AG04450 (cell line): ENCODE data around the gene ASB18. TPM values are rescaled to one million over a fixed set of nuclear protein-coding genes. Genes with fewer than 3 reads are reported as not detected.

Experiments
- CTCF ChIA-PET: fragments of 300-600, 350-600 bp; formaldehyde crosslinking; extraction: SDS; loops from one replicate; lab custom pipeline; 2022; ENCODE audit warnings: antibody characterized with exemption, inconsistent platforms; lab: Charles Lee
- POLR2A ChIA-PET: fragments of 350-600 bp; formaldehyde crosslinking; extraction: SDS; loops from one replicate; lab custom pipeline; 2021; ENCODE audit warnings: antibody characterized with exemption, inconsistent platforms; lab: Yijun Ruan, JAX
- DNase-seq: peaks from one replicate; pipeline ENCODE4 v3.0.0-alpha.2; 2011; ENCODE audit warnings: low read depth, low spot score
- H3K27ac ChIP-seq: one replicate; pipeline ENCODE4 v1.5.1; 2012; ENCODE audit warnings: low read depth, low read length, control low read depth
- H3K27me3 ChIP-seq: one replicate; pipeline ENCODE4 v1.6.0; 2012; ENCODE audit warnings: low read length; ENCODE audit not compliant: control insufficient read depth, insufficient read depth
- H3K4me3 ChIP-seq: 2 replicates; pipeline ENCODE4 v1.5.1; 2011; ENCODE audit warnings: mild to moderate bottlenecking, low read depth, low read length, control low read depth
- H3K9me3 ChIP-seq: 2 replicates; pipeline ENCODE4 v1.5.1; 2012; ENCODE audit warnings: low read length; ENCODE audit not compliant: control insufficient read depth, insufficient read depth
- CTCF ChIP-seq: IDR thresholded peaks from 2 replicates; pipeline ENCODE4 v1.5.1; 2011; ENCODE audit warnings: low read depth, low read length, control low read depth, inconsistent platforms
- polyA minus RNA-seq: library from RNA; depleted of rRNA, polyadenylated mRNA; stranded (reverse); fragments of >200 nt; gene quantifications from 2 replicates; pipeline ENCODE4 v1.2.3, GENCODE V29; 2011; rRNA and poly(A)+ RNA removed
- polyA plus RNA-seq: library from polyadenylated mRNA; depleted of rRNA; stranded (reverse); fragments of >200 nt; gene quantifications from 2 replicates; pipeline ENCODE4 v1.2.3, GENCODE V29; 2011; rRNA removed

ASB18 gene
- polyA plus RNA-seq (not detected in 2 replicates), polyA minus RNA-seq (not detected in 2 replicates)

GRCh38 chr2:236264256-236264655 lies at the start of gene ASB18:
Gene ASB18 (minus strand): TSS chr2:236264406. CDS start chr2:236264345, 61 bp downstream.
- Histone ChIP-seq H3K27ac (no peak within 1 kb of the TSS), H3K4me3 (no peak within 1 kb of the TSS), H3K27me3 (no peaks in the 10 kb centered on the region), H3K9me3 (peaks cover under 1% of the 10 kb centered on the region)
- POLR2A ChIA-PET = no interaction called here
- CTCF ChIA-PET = no interaction called here
- TF ChIP-seq CTCF = no peak
- no peak for DNase-seq

DNA sequence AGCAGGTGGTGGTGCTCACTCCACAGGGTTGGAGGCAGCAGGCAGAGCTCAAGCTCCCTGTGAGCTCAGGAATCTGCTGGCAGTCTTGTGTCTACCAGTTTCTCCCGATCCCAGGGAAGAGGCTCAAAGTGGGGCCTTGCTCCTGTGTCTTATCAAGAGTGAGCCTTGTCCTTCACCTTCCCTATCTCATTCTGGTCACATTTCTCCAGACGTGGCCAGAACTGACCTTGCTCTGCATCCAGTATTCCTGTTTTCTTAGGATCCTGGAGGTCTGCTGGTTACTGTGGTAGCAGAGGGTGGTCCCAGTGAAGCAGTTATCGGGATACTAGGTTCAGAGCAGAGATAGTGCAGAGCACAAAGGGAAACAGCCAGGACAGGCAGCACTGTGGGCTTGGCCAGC lies 47.1 kb upstream of the ASB18 start:
- CTCF ChIA-PET = interaction anchor here (0.5 kb wide), 1 partner anchor 32 kb away, joined by 3 read pairs; no protein-coding TSS in a partner anchor
- POLR2A ChIA-PET = no interaction called here

DNA sequence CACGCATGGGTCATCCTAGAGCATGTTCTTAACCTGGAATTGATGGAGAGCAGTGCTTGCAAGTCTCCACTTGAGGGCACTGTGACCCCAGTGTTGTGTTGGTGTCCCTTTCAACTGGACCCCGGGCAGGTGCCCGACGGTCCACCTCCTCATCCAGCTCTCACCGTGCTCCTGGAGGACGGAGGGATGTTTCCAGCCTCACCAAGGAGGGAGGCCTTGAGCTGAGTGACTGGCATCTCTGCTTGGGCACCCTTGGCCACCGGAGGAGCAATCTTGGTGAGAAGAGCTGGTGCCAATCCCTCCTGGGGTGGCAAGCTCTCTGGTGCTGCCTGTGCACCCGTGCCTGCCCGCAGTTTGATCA lies 45.4 kb upstream of the ASB18 start:
- H3K9me3 ChIP-seq = no peaks in the 10 kb centered on the region
- DNase-seq = no peak
- H3K27ac ChIP-seq = no peak overlapping the region
- H3K27me3 ChIP-seq = peaks cover 3% of the 10 kb centered on the region
- TF ChIP-seq CTCF = no peak; the same call in 1 of the 2 replicates
- ChIA-PET POLR2A (no interaction called here), CTCF (interaction anchor here (0.5 to 1.1 kb wide), 2 partner anchors 124 to 223 kb away, joined by 3 to 5 read pairs; no protein-coding TSS in a partner anchor)
- H3K4me3 ChIP-seq = no peak overlapping the region

More for the DNA sequence above, 47.1 kb upstream of the ASB18 start:
- no peak overlapping the region for H3K27ac ChIP-seq
- H3K9me3 ChIP-seq = no peaks in the 10 kb centered on the region
- TF ChIP-seq CTCF = no peak
- peaks cover 3% of the 10 kb centered on the region for H3K27me3 ChIP-seq
- no peak overlapping the region for H3K4me3 ChIP-seq
- no peak for DNase-seq

DNA sequence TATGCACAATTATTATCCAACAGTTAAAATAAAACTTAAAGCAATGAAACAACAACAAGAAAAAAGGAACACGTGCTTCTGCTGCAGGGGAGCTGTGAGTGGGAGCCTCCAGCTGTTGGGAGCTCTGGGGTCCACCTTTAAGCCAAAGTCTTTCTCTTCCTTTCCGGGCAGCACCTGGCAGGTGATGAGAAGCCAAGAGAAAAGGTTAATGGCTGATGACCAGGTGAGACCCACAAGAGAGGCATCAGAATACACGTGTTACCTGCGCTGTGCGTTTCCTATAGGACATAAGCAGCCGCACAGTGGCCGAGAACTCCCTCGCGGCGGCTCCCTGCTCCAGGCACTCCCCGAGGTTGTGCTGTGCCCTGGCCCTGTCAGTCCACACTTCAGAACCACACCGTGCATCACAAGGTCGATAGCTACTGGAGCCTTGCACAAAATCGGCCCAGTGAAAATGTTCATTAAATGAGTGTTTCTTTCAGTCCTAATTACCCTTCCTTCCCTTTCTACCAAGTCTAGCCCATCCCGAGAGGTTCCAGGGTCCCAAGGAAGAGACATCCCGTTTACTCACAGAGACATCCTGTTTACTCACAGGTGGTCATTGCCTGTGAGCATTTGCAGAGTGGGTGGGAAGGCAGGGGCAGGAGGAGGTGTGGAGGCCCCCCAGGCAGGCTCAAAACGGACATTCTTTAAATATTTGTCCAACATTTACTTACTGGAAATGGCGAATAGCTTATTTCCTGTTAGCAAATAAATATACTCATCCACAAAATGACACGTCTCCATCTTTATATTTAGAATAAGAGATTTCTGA lies 44.9 kb upstream of the ASB18 start:
- POLR2A ChIA-PET = interaction anchor here (0.6 kb wide), 1 partner anchor 703 kb away, joined by 3 read pairs; no protein-coding TSS in a partner anchor
- no peak for TF ChIP-seq CTCF
- Histone ChIP-seq H3K27me3 (peaks cover 3% of the 10 kb centered on the region), H3K9me3 (no peaks in the 10 kb centered on the region), H3K4me3 (no peak overlapping the region), H3K27ac (no peak overlapping the region)
- no peak for DNase-seq
- CTCF ChIA-PET = interaction anchor here (1.1 kb wide), 1 partner anchor 125 kb away, joined by 3 read pairs; no protein-coding TSS in a partner anchor

DNA sequence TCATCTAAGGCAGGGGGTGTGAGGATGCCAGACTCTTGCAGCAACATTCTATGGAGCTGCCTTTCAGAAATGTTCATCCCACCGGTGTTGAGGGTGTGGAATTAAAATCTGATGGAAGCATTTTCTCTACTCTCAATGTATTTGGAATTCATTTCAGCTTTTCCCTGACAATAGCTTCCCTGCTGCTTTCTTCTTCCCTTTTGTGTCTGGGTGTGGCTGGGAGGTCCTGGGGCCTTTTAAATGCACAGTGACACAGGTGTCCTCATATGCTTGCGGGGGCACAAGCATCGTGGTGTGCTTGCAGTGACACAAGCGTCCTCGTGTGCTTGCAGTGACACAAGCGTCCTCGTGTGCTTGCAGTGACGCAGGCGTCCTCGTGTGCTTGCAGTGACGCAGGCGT lies 43.4 kb upstream of the ASB18 start:
- ChIA-PET POLR2A (no interaction called here), CTCF (no interaction called here)
- Histone ChIP-seq H3K27me3 (peaks cover 3% of the 10 kb centered on the region), H3K27ac (no peak overlapping the region), H3K9me3 (no peaks in the 10 kb centered on the region), H3K4me3 (no peak overlapping the region)
- DNase-seq = no peak
- no peak for TF ChIP-seq CTCF
